HG02763 (cell line): ENCODE results near the gene IQGAP1.
"Not testable (repeated sequence)": the region's sequence is repeated elsewhere in the genome, so short reads cannot be mapped to it uniquely, and the experiment has no call there.

ENCODE experiments used
- ATAC-seq: cut with Tn5 transposase; IDR thresholded peaks from one replicate; pipeline ENCODE4 v1.9.1; 2021; ENCODE audit warnings: mild to moderate bottlenecking, moderate library complexity; ENCODE audit not compliant: unreplicated experiment

Gene IQGAP1, protein sequence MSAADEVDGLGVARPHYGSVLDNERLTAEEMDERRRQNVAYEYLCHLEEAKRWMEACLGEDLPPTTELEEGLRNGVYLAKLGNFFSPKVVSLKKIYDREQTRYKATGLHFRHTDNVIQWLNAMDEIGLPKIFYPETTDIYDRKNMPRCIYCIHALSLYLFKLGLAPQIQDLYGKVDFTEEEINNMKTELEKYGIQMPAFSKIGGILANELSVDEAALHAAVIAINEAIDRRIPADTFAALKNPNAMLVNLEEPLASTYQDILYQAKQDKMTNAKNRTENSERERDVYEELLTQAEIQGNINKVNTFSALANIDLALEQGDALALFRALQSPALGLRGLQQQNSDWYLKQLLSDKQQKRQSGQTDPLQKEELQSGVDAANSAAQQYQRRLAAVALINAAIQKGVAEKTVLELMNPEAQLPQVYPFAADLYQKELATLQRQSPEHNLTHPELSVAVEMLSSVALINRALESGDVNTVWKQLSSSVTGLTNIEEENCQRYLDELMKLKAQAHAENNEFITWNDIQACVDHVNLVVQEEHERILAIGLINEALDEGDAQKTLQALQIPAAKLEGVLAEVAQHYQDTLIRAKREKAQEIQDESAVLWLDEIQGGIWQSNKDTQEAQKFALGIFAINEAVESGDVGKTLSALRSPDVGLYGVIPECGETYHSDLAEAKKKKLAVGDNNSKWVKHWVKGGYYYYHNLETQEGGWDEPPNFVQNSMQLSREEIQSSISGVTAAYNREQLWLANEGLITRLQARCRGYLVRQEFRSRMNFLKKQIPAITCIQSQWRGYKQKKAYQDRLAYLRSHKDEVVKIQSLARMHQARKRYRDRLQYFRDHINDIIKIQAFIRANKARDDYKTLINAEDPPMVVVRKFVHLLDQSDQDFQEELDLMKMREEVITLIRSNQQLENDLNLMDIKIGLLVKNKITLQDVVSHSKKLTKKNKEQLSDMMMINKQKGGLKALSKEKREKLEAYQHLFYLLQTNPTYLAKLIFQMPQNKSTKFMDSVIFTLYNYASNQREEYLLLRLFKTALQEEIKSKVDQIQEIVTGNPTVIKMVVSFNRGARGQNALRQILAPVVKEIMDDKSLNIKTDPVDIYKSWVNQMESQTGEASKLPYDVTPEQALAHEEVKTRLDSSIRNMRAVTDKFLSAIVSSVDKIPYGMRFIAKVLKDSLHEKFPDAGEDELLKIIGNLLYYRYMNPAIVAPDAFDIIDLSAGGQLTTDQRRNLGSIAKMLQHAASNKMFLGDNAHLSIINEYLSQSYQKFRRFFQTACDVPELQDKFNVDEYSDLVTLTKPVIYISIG (N-terminal part only)

DNA sequence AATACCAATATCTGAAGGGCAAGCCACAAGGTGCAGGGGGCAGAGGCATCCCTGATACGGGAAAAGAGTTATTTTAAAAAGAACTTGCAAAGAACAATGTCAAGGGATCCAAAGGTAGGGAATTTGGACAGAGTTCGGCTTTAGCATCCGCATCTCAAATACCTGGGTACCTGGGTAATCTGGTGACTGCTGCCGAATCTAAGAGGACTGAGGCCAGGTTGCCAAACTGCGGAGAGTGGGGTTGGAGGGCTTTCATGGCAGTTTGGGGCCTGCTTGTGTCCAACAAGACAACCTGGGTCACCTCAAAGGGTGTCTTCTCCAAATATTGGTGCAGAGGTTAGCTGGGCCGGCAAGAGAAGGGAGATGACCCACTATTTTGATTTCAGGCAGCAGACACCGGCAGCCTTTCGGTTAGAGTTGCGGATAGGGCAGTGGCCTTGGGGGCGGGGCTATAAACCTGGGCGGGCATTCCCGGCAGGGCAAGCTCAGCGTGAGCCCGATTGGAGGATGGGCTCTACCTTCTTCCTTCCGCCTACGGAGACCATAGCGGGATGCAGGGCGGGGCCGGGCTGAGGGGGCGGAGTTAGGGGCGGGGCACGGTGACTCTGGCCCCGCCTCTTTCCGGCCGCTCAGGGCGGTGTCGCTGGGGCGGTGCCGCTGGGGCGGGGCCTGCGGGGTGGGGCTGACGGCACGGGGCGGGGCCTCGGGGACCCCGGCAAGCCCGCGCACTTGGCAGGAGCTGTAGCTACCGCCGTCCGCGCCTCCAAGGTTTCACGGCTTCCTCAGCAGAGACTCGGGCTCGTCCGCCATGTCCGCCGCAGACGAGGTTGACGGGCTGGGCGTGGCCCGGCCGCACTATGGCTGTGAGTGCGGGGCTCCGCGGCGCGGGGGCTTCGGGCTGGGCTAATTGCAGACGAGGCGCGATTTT lies at the start of gene IQGAP1:
IQGAP1 (plus strand) TSS at position 709 of the 928 bp plus-strand sequence; CDS start at position 809, 100 bp downstream.
- ATAC-seq, result peak; percentile 91

DNA sequence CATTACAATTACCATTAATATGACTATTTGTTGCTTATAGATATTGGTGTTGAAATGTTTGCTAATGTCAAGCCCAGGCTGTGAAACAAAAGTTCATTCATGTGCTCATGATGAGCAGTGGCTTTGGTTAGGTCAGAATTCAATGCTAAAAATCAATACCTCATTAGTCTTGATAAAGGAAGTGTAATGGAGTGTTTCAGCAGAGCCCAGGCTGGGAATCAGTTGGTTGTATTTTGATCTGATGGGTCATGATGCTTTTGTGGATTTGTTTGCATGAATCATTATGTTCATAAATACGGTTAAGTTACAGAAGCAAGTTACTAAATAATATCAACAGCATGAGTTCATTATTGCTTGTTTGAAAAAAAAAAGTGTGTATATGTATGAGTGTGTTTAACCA lies 49.5 kb upstream of the IQGAP1 start:
- no peak for ATAC-seq

DNA sequence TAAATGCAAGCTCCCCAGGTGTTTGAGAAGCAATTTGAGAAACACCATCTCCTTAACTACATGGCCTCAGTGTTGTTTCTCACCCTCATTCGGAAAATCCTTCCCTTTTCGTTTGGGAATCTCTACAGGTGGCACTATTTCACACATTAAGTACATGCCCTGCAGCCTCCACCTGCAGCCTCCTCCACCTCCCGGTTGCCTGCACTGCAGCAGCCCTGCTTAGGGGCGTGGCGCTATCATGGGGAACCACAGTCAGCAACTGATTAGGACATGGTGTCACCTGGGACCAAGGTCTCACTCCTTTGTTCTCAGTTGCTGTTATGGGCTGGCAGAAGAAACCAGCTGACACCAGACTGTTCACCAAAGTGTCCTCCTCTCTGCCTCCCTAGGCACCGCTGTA lies 47.7 kb upstream of the IQGAP1 start:
- no peak for ATAC-seq

DNA sequence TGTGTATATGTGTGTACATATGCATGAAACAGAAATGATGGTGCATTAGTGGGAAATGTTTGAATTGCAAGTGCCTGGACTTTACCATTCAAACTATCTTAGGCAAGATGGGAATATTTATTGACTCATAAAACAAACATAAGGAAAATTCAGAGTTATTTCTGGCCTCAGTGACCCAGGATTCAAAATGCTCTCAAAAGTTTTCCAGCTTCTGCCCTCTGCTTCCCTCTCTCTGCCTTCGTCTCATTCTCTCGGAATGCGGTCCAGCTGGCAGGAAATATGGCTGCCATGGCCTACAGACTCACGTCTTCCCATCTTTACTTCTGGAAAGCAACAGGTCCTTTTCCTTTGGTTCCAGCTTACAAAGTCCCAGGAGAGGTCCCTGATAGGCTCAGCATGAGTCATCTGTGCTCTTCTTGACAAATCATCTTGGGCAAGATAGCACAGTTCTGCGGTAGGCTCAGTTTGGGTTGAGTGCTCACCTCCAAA lies 44.7 kb upstream of the IQGAP1 start:
- no peak for ATAC-seq

DNA sequence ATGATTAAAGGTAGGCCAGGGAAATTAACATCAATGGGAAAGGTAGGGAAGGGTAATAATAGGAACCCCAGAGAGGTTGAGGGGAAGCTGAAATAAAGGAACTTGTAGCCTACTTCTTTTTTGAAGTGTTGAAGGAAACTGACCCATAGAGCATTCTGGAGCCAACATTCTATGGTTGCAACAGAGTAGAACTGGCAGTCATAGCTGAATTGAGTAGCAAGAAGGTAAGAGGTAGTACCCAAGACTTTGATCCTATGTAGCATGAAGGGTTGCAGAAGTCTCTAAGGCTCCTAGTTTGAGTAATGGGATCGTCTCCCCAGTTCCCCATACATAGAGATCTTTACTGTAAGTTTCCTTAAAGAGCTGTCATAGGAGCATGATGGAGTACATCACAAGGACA lies 43.4 kb upstream of the IQGAP1 start:
- no peak for ATAC-seq

DNA sequence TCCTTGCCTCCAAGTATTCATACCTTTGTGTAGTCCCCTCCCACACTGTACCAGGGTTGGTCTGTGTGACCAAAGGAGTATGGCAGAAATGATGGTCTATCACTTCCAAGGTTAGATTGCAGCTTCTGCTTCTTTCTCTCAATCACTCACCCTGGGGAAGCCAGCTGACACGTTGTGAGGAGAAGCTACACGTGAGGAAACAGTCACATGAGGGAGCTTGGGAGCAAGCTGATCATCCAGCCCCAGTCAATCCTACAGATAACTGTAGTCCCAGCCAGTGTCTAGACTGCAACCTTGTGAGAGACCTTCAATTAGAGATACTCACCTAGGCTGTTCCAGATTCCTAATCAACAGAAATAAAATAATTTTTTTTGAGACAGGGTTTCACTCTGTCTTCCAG lies 42.2 kb upstream of the IQGAP1 start:
- ATAC-seq, result no peak

DNA sequence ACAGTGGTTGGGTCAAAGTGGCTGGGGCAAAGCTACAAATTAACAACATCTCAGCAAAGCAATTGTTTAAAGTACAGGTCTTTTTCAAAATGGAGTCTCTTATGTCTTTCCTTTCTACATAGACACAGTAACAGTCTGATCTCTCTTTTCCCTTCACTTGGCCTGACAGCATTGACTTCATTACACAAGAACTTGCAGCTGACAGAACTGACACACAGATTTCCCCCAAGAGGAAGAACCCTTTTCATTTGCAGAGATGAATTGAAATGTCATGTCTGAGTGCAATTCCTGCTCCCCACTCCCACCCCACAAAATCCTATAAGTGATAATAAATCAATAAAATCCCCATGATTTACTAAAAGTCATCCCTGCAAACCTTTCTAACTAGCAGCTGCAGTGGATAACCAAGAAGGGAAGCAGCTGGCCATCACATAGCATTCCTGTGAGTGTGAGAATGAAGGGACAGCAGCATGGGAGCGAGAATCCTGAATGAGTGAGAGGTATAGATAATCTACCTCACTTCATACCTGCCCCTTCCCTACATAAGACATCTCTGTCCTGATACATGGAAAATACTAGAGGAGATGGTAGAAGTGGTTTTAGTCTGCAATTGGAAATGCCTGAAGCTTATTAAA lies 40.5 kb upstream of the IQGAP1 start:
- ATAC-seq, result not testable (repeated sequence)

DNA sequence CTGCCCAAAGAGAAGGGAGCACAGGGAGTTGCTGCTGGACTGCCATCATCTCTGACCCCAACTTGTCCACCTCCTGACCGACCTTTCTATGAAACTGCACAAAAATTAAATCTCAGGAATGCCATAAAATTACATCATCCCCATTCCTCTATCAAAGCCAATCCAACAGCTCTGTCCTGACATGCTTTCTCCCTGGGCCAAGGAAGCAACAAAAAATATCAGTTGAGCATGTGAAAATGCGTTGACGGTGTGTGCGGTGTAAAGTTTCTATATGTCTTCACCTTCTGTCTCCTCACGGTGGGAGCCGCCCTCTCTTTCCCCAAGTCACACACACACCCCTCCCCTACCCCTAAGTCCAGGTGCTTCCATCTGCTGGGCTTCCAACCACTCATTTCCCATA lies 39.6 kb upstream of the IQGAP1 start:
- no peak for ATAC-seq

DNA sequence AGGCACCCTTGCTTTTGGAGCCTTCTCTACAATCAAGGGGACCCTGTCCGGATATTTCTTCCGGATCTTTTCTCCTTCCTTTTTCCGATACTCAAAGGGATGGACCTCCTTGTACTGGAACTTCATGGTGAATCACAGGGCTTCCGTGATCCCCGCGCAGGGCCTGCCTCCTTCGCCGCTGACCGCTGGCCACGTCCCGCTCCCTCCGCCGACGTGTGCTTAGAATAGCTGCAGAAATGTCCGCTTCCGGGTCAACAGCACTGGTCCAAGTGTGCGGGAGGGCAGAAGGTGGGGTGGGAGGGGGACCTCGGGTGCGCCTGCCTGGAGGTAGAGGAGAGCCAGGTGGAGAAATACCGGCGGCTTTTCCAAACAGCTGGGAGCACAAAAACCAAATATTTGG lies 39.0 kb upstream of the IQGAP1 start:
- ATAC-seq, result no peak

DNA sequence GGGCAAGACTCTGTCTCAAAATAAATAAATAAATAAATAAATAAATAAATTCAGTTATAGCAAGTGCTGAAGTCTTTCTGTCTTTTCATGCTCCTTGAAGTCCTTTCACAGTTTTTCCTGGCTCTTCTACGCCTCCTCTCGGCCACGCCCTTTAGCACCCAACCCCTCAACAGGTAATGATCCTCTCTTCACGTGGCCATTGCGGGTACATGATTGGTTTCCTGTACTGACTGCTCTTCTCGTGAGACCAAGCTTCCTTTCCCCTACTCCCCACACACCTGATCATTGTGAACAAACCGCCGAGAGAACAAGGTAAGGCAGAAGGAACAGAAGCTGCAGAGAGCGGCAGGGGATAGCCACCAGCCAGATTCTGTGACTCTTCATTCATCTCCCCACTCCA lies 38.2 kb upstream of the IQGAP1 start:
- no peak for ATAC-seq

DNA sequence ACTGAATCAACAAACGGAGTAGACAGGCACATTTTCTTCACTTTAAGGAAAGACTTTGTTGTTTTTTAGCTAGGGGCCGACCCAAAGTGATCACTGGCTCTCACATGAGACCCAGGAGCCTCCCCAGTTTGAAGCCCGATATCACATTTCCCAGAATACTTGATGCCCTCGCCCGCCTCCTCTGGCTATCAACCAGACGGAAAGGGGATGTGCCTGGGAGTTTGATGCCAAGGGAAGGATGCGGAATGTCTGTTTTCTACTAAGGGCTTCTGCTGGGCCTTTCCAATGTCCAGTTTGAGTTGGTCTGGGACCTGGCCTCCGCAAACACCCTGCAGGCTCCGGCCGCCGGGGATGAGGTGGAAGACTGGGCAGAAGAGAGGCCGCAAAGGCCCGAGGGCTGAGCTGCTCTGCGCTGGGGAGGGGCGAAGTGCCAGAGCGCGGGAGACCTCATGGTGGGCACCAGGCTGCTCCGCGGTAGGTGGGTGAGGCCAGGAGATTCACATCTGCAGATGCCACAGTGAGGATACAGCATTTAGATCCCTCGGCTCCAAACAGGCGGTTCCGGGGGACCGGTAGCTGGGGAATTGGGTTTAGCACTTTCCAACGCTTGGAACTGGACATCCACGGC lies 36.4 kb upstream of the IQGAP1 start:
- no peak for ATAC-seq

DNA sequence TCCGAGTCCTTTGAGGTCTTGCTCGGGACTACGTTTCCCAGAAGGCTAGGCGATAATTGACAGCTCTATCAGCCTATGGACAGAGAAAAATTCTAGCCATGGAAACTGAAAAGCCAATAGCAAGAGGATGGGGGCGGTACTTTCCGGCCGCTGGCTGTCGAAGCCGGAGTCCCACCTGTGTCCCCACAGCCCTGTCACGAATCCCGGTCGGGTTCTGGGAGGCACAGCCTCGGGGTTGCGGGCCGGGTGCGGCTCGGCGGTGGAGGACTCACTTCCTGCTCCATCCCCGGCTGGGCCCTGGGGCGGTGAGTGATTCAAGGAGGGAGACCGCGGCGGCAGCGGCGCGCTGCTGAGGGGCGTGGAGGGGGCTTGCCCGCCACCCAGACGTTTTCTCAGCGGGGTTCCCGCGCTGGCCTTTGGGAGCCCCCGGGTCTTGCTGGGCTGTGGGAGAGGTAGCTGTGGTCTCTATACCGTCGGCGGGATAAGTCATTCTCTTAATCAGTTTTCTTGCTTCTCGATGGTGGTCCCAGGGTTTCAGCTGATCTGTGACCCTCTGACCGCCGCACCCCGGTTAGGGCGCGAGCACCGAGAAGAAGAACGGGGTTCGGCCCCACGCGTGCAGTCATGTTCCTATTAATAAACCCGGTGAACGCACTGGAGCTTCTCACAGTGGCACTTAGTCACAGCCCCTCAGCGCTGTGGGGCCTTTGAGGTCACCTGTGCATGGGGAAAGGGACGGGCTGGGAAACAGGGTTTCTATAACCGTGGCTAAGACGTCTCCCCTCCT lies 35.7 kb upstream of the IQGAP1 start, which contains the start of gene ZNF774:
ZNF774 (plus strand) TSS at position 178 of the 787 bp plus-strand sequence. CDS start 2,377 bp downstream, outside the sequence.
- ATAC-seq, result peak; percentile 98

DNA sequence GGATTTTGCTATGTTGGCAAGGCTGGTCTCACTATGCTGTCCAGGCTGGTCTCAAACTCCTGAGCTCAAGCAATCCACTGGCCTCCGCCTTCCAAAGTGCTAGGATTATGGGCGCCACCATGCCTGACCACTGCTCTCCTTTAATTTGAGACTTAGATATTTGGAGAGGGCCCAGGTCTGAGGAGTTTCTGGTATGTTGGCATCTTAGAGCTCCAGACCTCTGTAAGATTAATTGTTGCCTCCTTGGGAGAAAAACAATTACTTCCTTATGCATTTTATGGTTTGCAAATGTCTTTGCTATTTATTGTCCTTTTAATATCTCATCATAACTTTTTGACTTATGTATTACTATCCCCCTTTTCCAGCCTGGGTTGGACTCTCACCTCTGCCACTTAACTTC lies 33.1 kb upstream of the IQGAP1 start:
- no peak for ATAC-seq

DNA sequence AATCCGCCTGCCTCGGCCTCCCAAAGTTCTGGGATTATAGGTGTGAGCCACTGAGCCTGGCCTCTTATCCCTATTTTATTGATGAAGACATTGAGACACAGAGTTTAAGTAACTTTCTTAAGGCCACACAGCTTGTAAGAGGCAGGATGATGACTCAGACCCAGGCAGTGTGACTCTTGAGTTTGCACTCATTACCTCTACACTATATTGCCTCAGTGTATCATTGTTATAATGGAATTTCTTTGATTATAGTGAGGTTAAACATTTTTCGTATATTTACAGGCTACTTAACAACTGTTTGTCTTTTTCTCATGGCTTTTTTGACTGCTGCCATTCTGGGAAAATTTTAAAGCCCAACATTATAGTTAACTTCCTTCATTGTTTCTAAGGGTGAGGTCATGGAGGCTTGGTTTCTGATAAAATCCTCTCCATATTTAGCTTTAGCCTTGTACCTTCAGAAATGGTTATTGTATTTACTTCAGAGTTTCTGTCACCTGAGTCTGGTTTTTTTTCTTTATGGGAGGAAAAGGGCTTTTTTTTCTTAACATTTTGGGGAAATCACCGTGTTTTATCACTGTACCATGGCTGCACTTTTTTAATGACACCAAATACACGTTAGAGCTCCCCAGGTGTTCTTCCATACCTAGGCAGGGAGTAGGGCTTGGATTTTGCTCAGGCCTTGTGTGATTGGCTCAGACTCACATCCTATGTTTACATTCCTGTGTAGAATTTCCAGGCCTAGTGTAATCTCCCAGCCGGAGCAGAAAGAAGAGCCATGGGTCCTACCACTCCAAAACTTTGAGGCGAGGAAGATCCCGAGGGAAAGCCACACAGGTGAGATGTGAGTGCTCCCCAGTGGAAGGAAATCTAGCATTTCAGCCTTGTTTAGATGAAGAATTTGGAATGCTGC lies 29.7 kb upstream of the IQGAP1 start:
- ATAC-seq, result no peak

DNA sequence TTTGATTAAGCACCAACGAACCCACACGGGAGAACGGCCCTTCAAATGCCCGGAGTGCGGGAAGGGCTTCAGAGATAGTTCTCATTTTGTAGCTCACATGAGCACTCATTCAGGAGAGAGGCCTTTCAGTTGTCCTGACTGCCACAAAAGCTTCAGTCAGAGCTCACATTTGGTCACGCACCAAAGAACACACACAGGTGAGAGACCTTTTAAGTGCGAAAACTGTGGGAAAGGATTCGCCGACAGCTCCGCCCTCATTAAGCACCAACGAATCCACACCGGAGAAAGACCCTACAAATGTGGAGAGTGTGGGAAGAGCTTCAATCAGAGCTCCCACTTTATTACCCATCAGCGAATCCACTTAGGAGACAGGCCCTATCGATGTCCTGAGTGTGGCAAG lies 27.3 kb upstream of the IQGAP1 start:
- no peak for ATAC-seq

DNA sequence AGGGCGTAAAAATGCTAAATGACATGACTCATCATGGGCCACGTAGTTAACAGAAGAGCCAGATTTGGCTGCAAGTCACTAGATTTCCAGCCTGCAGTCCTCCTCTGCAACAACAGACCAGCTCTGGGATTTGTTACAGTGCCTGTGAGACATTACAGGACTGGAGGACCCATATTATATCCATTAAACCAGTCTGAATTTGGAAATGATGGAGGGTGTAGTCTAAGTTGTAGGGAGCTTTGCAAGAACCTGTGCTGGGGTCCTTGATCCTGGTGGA lies 25.2 kb upstream of the IQGAP1 start:
- no peak for ATAC-seq

DNA sequence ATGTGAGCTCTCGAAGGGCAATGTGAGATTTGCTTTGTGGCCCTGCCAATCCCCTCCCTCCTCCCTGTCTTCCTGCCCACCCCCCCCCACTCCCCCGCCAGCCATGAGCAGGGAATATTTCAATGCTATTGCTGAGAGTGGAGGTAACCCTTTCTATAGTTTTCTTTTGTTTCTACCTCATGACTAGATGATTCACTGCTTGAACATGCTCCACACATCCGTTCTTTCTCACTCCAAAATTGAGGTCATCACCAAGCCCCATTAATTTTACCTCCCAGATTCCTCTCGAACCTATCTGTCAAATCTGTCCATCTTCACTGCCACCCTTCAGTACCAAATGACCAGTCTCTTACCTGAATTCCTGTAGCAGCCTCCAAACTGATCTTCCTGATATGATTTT lies 23.8 kb upstream of the IQGAP1 start:
- ATAC-seq, result no peak
